ENCODE measurements around the gene IVNS1ABP.

- TF ChIP-seq, protein P1, sequence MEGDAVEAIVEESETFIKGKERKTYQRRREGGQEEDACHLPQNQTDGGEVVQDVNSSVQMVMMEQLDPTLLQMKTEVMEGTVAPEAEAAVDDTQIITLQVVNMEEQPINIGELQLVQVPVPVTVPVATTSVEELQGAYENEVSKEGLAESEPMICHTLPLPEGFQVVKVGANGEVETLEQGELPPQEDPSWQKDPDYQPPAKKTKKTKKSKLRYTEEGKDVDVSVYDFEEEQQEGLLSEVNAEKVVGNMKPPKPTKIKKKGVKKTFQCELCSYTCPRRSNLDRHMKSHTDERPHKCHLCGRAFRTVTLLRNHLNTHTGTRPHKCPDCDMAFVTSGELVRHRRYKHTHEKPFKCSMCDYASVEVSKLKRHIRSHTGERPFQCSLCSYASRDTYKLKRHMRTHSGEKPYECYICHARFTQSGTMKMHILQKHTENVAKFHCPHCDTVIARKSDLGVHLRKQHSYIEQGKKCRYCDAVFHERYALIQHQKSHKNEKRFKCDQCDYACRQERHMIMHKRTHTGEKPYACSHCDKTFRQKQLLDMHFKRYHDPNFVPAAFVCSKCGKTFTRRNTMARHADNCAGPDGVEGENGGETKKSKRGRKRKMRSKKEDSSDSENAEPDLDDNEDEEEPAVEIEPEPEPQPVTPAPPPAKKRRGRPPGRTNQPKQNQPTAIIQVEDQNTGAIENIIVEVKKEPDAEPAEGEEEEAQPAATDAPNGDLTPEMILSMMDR (IDR thresholded peaks at IDR 0.05): no peak
- TF ChIP-seq MAZ (IDR thresholded peaks at IDR 0.05; ENCODE audit: borderline replicate concordance, low read depth, low read length): no peak
Observed at GRCh38 chr1:185350027-185350442, 33.0 kb upstream of the IVNS1ABP start.
